Upper lobe of left lung (tissue), 4 donors: ENCODE data around the gene SPINK2.

Source experiments
- POLR2AphosphoS5 ChIP-seq, 2 donors: sonication (generic); formaldehyde crosslinking; IDR thresholded peaks; one replicate each; pipeline ENCODE4 v1.5.1; 2017; ENCODE audit warnings: antibody characterized with exemption in 2 of 2
- TF ChIP-seq, protein P1 (sequence below), 6 experiments: fragments of 450-650 bp in 4 of 6; fragments of 200-600 bp in 2 of 6; sonication (generic) in 2 of 6; IDR thresholded peaks; one replicate each; pipeline ENCODE4 v1.5.1; 2016 to 2019; ENCODE audit warnings: antibody characterized with exemption in 6 of 6

DNA sequence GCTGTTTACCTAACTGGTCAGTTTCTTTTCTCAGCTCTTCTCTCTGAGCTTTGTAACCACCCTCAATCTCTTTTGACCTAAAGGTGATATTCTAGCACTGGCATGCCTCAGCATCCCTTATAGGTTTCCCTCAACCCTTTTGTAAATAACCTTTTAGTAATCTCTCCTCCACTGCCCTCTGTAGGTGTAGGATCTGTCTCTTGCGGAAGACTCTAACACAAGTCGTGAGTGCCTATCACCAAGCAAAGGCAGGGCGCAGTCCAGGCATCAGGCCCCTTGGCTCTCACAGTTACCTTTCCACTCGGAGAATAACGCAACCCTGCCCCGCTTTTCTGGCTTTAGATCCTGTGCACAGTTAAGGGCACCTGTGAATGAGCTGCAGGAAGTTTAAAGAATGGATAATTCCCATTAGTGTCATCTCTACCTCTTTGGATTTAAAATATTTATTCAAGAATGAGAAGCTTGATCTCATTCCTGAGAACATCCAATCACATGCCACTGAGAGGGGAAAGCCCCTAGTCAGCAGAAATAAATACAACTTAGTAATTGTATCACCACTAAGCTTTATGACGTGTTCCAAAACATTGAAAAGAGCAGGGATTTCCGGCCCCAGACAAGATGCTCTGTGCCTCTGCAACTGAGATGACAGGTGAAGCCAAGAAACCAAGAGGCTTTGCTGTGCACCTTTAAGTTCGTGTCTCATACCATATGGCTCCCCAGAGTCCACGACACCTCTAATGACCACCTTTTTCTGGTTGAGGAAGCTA lies 58.8 kb downstream of the SPINK2 start:
- TF ChIP-seq, protein P1, sequence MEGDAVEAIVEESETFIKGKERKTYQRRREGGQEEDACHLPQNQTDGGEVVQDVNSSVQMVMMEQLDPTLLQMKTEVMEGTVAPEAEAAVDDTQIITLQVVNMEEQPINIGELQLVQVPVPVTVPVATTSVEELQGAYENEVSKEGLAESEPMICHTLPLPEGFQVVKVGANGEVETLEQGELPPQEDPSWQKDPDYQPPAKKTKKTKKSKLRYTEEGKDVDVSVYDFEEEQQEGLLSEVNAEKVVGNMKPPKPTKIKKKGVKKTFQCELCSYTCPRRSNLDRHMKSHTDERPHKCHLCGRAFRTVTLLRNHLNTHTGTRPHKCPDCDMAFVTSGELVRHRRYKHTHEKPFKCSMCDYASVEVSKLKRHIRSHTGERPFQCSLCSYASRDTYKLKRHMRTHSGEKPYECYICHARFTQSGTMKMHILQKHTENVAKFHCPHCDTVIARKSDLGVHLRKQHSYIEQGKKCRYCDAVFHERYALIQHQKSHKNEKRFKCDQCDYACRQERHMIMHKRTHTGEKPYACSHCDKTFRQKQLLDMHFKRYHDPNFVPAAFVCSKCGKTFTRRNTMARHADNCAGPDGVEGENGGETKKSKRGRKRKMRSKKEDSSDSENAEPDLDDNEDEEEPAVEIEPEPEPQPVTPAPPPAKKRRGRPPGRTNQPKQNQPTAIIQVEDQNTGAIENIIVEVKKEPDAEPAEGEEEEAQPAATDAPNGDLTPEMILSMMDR (IDR thresholded peaks at IDR 0.05) = no peak
- TF ChIP-seq POLR2AphosphoS5 (IDR thresholded peaks at IDR 0.05) = no peak
